Measurements from ENCODE around the gene WDFY4.

The WDFY4 gene

GRCh38 chr10:48658243-48658974 lies 26.3 kb upstream of the WDFY4 start:
- no peak overlapping the region for H3K9ac ChIP-seq (ENCODE audit: low read length)
- H3K4me3 ChIP-seq (ENCODE audit: low read length), result no peak overlapping the region
- peaks cover 3% of the 10 kb centered on the region for H3K4me1 ChIP-seq (ENCODE audit: control insufficient read depth, insufficient read depth, low read length)
- H3K36me3 ChIP-seq (ENCODE audit: control insufficient read depth, insufficient read depth, low read length), result no peaks in the 10 kb centered on the region
- H3K27ac ChIP-seq (ENCODE audit: low read depth, low read length), result no peak overlapping the region
- no peaks in the 10 kb centered on the region for H3K27me3 ChIP-seq (ENCODE audit: control insufficient read depth, insufficient read depth, low read length)

- Histone ChIP-seq H3K36me3 (ENCODE audit: control insufficient read depth, insufficient read depth, low read length) (no peaks in the 10 kb centered on the region), H3K4me1 (ENCODE audit: control insufficient read depth, insufficient read depth, low read length) (peaks cover 3% of the 10 kb centered on the region), H3K9ac (ENCODE audit: low read length) (no peak overlapping the region), H3K27me3 (ENCODE audit: control insufficient read depth, insufficient read depth, low read length) (no peaks in the 10 kb centered on the region), H3K27ac (ENCODE audit: low read depth, low read length) (no peak overlapping the region), H3K4me3 (ENCODE audit: low read length) (no peak overlapping the region)
These were observed 25.8 kb upstream of the WDFY4 start for GRCh38 chr10:48658975-48659269.

- Histone ChIP-seq H3K27me3 (ENCODE audit: control insufficient read depth, insufficient read depth, low read length) (no peaks in the 10 kb centered on the region), H3K4me1 (ENCODE audit: control insufficient read depth, insufficient read depth, low read length) (peaks cover 3% of the 10 kb centered on the region), H3K27ac (ENCODE audit: low read depth, low read length) (no peak overlapping the region), H3K9ac (ENCODE audit: low read length) (no peak overlapping the region), H3K4me3 (ENCODE audit: low read length) (no peak overlapping the region), H3K36me3 (ENCODE audit: control insufficient read depth, insufficient read depth, low read length) (no peaks in the 10 kb centered on the region)
These were observed 24.9 kb upstream of the WDFY4 start for GRCh38 chr10:48659790-48660189.

GRCh38 chr10:48661441-48661840 lies 23.2 kb upstream of the WDFY4 start:
- H3K27ac ChIP-seq (ENCODE audit: low read depth, low read length), result no peak overlapping the region
- no peak overlapping the region for H3K9ac ChIP-seq (ENCODE audit: low read length)
- no peaks in the 10 kb centered on the region for H3K36me3 ChIP-seq (ENCODE audit: control insufficient read depth, insufficient read depth, low read length)
- no peak overlapping the region for H3K4me3 ChIP-seq (ENCODE audit: low read length)
- H3K27me3 ChIP-seq (ENCODE audit: control insufficient read depth, insufficient read depth, low read length), result no peaks in the 10 kb centered on the region
- no peaks in the 10 kb centered on the region for H3K4me1 ChIP-seq (ENCODE audit: control insufficient read depth, insufficient read depth, low read length)

GRCh38 chr10:48667960-48668590 lies 16.6 kb upstream of the WDFY4 start:
- Histone ChIP-seq H3K27me3 (ENCODE audit: control insufficient read depth, insufficient read depth, low read length) (no peaks in the 10 kb centered on the region), H3K4me3 (ENCODE audit: low read length) (no peak overlapping the region), H3K27ac (ENCODE audit: low read depth, low read length) (no peak overlapping the region), H3K4me1 (ENCODE audit: control insufficient read depth, insufficient read depth, low read length) (no peaks in the 10 kb centered on the region), H3K9ac (ENCODE audit: low read length) (no peak overlapping the region), H3K36me3 (ENCODE audit: control insufficient read depth, insufficient read depth, low read length) (no peaks in the 10 kb centered on the region)

- no peak overlapping the region for H3K9ac ChIP-seq (ENCODE audit: low read length)
- no peaks in the 10 kb centered on the region for H3K36me3 ChIP-seq (ENCODE audit: control insufficient read depth, insufficient read depth, low read length)
- no peaks in the 10 kb centered on the region for H3K4me1 ChIP-seq (ENCODE audit: control insufficient read depth, insufficient read depth, low read length)
- no peak overlapping the region for H3K27ac ChIP-seq (ENCODE audit: low read depth, low read length)
- no peaks in the 10 kb centered on the region for H3K27me3 ChIP-seq (ENCODE audit: control insufficient read depth, insufficient read depth, low read length)
- no peak overlapping the region for H3K4me3 ChIP-seq (ENCODE audit: low read length)
These were observed 13.4 kb upstream of the WDFY4 start for GRCh38 chr10:48670978-48671913.

- Histone ChIP-seq H3K36me3 (ENCODE audit: control insufficient read depth, insufficient read depth, low read length) (no peaks in the 10 kb centered on the region), H3K4me1 (ENCODE audit: control insufficient read depth, insufficient read depth, low read length) (no peaks in the 10 kb centered on the region), H3K9ac (ENCODE audit: low read length) (no peak overlapping the region), H3K27me3 (ENCODE audit: control insufficient read depth, insufficient read depth, low read length) (no peaks in the 10 kb centered on the region), H3K4me3 (ENCODE audit: low read length) (no peak overlapping the region), H3K27ac (ENCODE audit: low read depth, low read length) (no peak overlapping the region)
These were observed 12.6 kb upstream of the WDFY4 start for GRCh38 chr10:48671914-48672595.

- no peaks in the 10 kb centered on the region for H3K27me3 ChIP-seq (ENCODE audit: control insufficient read depth, insufficient read depth, low read length)
- no peaks in the 10 kb centered on the region for H3K4me1 ChIP-seq (ENCODE audit: control insufficient read depth, insufficient read depth, low read length)
- H3K36me3 ChIP-seq (ENCODE audit: control insufficient read depth, insufficient read depth, low read length), result no peaks in the 10 kb centered on the region
- no peak overlapping the region for H3K27ac ChIP-seq (ENCODE audit: low read depth, low read length)
- H3K9ac ChIP-seq (ENCODE audit: low read length), result no peak overlapping the region
- H3K4me3 ChIP-seq (ENCODE audit: low read length), result no peak overlapping the region
These were observed 11.9 kb upstream of the WDFY4 start for GRCh38 chr10:48672596-48673265.

- Histone ChIP-seq H3K4me1 (ENCODE audit: control insufficient read depth, insufficient read depth, low read length) (no peaks in the 10 kb centered on the region), H3K9ac (ENCODE audit: low read length) (no peak overlapping the region), H3K36me3 (ENCODE audit: control insufficient read depth, insufficient read depth, low read length) (no peaks in the 10 kb centered on the region), H3K4me3 (ENCODE audit: low read length) (no peak overlapping the region), H3K27ac (ENCODE audit: low read depth, low read length) (no peak overlapping the region), H3K27me3 (ENCODE audit: control insufficient read depth, insufficient read depth, low read length) (no peaks in the 10 kb centered on the region)
These were observed 7.0 kb upstream of the WDFY4 start for GRCh38 chr10:48677625-48678024.

- Histone ChIP-seq H3K9ac (ENCODE audit: low read length) (no peak overlapping the region), H3K4me3 (ENCODE audit: low read length) (no peak overlapping the region), H3K27me3 (ENCODE audit: control insufficient read depth, insufficient read depth, low read length) (no peaks in the 10 kb centered on the region), H3K36me3 (ENCODE audit: control insufficient read depth, insufficient read depth, low read length) (no peaks in the 10 kb centered on the region), H3K27ac (ENCODE audit: low read depth, low read length) (no peak overlapping the region), H3K4me1 (ENCODE audit: control insufficient read depth, insufficient read depth, low read length) (no peaks in the 10 kb centered on the region)
These were observed 6.6 kb upstream of the WDFY4 start for GRCh38 chr10:48678041-48678440.

GRCh38 chr10:48681740-48682139 lies 2.9 kb upstream of the WDFY4 start:
- Histone ChIP-seq H3K27me3 (ENCODE audit: control insufficient read depth, insufficient read depth, low read length) (no peaks in the 10 kb centered on the region), H3K27ac (ENCODE audit: low read depth, low read length) (no peak overlapping the region), H3K9ac (ENCODE audit: low read length) (no peak overlapping the region), H3K4me3 (ENCODE audit: low read length) (no peak overlapping the region), H3K4me1 (ENCODE audit: control insufficient read depth, insufficient read depth, low read length) (no peaks in the 10 kb centered on the region), H3K36me3 (ENCODE audit: control insufficient read depth, insufficient read depth, low read length) (no peaks in the 10 kb centered on the region)

- Histone ChIP-seq H3K27ac (ENCODE audit: low read depth, low read length) (no peak overlapping the region), H3K4me1 (ENCODE audit: control insufficient read depth, insufficient read depth, low read length) (no peaks in the 10 kb centered on the region), H3K4me3 (ENCODE audit: low read length) (no peak overlapping the region), H3K27me3 (ENCODE audit: control insufficient read depth, insufficient read depth, low read length) (no peaks in the 10 kb centered on the region), H3K36me3 (ENCODE audit: control insufficient read depth, insufficient read depth, low read length) (no peaks in the 10 kb centered on the region), H3K9ac (ENCODE audit: low read length) (no peak overlapping the region)
These were observed 2.4 kb upstream of the WDFY4 start for GRCh38 chr10:48682265-48682664.
